Cardiac fibroblast (primary cell): ENCODE measurements around the gene PLBD1.

Source experiments
- DNase-seq, 2 donors: peaks; one replicate each; pipeline versions ENCODE4 v3.0.0 to v3.0.0-alpha.2; 2010; ENCODE audit warnings: low read depth in 2 of 2
- H3K4me3 ChIP-seq, 2 donors: replicated peaks in 1 of 2; 1 replicate in 1 of 2; 2 replicates in 1 of 2; pipeline ENCODE4 v1.5.1; 2011; ENCODE audit warnings: low read depth in 2 of 2, low read length in 2 of 2, mild to moderate bottlenecking in 2 of 2, moderate library complexity in 1 of 2
- CTCF ChIP-seq: IDR thresholded peaks from one replicate; pipeline ENCODE4 v1.5.1; 2011; ENCODE audit warnings: low read depth, mild to moderate bottlenecking, low read length, inconsistent platforms

PLBD1 gene

DNA sequence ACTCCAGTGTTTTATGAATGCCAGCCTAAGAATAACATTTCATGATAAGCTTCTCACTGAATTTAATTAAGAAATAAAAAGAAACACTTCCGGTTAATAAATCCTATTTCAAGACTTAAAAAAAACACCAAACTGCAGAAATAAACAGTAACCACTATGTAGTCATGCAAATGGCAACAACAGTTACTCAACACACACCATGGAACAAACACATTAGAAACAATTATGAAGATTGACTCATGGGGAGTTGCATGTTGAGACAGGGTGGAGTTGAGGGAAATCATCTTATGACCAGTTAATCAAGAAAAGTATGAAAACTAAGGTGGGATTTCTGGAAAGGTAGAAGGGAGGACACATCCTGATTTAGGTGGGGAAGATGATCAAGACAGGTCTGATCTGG lies 52.7 kb downstream of the PLBD1 start:
- DNase-seq = peak in 1 of 2 donors; percentile 45
- H3K4me3 ChIP-seq = no peak overlapping the region
- no peak for TF ChIP-seq CTCF

DNA sequence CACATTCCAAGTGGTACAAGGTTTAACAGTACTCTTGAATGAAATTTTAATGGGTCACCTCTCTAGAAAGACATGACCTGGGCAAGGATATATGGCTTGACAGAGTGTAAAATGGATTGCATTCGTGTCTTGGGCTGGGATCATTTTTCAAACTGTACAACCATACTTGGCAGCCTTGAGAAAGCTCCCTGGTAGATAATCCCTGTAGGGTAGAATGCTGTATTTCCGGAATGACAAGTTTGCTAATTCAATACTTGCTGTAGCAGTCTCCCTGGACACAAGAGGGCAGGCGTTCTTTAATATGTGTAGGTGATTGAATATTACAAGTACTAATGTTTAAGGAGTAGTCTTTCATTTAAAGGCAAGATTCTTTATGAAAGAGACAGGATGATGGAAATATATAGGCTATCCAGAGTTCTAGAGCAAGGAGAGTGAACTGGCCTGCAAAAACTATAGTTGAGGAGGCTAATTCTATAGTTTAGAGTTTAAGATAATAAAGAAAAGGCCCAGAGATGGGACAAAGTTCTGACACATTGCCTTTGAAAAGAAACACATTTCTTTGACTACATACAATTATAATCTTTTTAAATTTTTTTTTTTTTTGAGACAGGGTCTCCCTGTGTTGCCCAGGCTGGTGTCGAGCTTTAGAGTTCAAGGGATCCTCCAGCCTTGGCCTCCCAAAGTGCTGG lies 53.4 kb downstream of the PLBD1 start:
- peak; percentile 28 for TF ChIP-seq CTCF
- H3K4me3 ChIP-seq = no peak overlapping the region
- peak; percentile 50 to 57 for DNase-seq

GRCh38 chr12:14510574-14510973 lies 57.1 kb downstream of the PLBD1 start:
- TF ChIP-seq CTCF = no peak
- DNase-seq = no peak

DNA sequence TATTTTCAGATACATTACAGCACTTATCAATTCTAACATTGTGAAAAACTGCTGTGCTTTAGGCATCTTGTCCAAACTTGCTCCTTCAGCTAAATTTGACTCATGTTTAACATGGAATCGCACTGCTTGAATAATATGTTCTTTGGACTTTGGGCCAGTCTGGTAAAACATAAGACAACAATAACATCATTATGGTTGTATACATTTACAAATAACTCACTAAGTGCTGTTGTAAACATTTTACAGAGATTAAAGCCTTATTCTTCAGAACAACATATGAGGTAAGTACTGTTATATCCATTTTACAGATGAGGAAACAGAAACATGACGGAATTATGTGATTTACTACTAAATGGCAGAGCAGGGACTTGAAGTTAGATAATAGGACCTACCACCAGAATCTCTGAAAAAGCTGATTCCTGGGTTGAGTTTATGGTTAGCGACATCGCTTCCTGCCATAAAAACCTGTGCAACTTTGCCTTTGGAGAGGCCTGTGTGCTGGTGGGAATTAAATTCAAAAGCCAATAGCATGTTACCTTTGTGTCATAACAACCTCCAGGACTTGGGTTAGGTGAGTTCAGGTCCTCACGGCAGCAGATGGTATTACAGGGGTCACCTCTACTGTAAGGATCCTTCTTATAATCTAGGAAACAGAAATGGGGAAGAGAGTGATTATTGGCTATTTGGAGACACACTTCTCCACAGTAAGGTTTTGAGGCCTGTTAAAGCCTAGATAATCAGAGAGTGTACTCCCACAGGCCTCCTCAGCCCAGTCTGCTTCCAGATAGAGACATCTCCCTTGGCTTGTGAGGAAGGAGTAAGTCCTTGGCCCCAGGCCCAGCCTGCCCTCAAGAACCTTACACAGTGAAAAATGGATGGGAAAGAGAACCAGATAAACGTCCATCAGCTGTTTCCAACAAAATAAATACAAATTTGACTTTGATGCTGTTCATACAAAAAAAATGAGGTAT lies 61.8 kb downstream of the PLBD1 start:
- TF ChIP-seq CTCF = no peak
- DNase-seq = no peak
- no peak overlapping the region for H3K4me3 ChIP-seq

More at GRCh38 chr12:14510574-14510973, 57.1 kb downstream of the PLBD1 start:
- no peak overlapping the region for H3K4me3 ChIP-seq

DNA sequence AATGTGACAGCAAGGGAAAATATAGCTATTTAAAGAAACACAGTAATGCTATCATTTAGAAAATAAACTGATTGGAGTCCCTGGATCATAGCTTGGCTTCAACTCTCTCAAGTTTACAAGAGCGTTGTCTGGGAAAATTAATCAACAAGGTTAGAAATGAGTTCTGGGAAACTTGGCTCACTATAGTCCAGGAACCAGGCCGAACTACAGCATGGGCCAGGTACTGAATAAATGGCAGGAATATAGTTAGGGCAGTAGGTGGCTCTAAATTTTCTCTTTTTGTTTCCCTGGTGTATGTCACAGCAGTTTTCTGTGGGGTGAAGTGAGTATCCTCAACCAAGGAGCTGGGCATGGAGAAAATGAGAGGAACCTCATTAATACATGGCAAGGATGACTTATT lies 72.4 kb downstream of the PLBD1 start:
- DNase-seq = no peak
- TF ChIP-seq CTCF = no peak
- no peak overlapping the region for H3K4me3 ChIP-seq

GRCh38 chr12:14482886-14483285 lies 84.8 kb downstream of the PLBD1 start:
- TF ChIP-seq CTCF = no peak
- H3K4me3 ChIP-seq = no peak overlapping the region
- no peak for DNase-seq
